GM21619 (cell line): Measurements from ENCODE around the gene COX6A1.
A peak's percentile ranks its signal among the peaks of the same experiment; 100 is the strongest.

Experiments
- ATAC-seq: cut with Tn5 transposase; IDR thresholded peaks from one replicate; pipeline ENCODE4 v1.9.1; 2021; ENCODE audit not compliant: unreplicated experiment

Gene COX6A1

DNA sequence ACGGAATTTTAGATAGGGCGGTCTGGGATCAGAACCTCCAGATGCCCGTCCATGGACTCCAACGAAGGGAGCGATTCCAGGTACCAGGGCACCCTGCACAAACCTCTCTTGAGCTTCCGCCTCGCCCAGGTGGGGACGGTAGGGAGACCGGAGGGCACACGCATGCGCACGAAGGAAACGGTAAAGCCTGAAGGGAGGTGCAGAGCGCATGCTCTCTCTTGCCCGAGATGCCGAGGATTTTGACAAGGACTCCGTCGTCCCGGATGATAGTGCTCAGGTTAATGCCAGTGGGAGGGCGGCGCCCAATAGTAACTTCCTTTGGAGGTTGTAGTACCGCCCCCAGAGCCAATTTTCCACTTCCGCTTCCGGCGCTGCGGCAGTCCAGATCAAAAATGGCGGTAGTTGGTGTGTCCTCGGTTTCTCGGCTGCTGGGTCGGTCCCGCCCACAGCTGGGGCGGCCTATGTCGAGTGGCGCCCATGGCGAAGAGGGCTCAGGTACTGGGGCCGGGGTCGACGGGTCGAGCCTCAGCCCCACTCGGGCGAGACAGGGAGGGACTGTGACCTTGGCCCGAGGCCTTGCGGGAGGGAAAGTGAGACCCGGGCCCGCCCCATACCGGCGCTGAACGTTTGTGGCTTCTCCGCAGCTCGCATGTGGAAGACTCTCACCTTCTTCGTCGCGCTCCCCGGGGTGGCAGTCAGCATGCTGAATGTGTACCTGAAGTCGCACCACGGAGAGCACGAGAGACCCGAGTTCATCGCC is at the start of gene COX6A1:
Gene COX6A1 (plus strand): TSS at position 379 of the 760 bp plus-strand sequence. CDS start 14 bp downstream, at position 393.
- peak; percentile 94 for ATAC-seq

DNA sequence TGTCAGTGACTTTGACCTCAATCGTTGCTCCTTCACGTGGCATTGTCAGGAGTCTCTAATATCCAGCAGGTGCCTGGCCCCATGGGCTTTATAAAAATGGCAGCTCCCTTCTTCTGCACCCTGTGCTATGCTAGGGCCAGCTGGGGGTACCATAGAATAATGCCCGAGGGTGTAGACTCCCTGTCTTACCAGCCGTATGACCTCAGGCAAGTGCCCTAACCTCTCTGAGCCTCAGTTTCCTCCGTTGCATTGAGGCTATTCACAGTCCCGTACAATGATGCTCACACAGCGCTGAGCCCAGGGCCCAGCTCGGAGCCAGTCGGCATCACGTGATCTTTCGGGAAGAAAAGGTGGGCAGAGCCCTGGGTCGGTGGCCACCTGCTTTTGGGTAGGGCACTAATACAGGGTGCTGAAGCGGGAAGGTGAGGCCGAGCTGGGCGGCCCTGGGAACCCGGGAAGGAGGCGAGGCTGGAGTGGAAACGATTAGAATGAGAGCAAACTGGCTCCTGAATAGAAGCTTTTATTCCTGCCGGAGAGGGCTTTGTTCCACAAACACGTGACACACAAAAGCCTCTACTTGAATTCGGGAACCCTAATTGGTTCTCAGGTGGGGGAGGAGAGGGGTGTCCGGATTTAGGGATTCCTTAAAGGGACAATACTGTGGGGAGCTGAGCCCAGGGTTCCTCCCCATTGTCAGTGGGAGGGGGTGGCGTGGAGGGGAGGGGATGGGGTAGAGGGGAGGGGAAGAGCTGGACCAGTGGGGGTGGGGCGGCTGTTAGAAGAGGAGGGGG is 49.0 kb upstream of the COX6A1 start:
- no peak for ATAC-seq

DNA sequence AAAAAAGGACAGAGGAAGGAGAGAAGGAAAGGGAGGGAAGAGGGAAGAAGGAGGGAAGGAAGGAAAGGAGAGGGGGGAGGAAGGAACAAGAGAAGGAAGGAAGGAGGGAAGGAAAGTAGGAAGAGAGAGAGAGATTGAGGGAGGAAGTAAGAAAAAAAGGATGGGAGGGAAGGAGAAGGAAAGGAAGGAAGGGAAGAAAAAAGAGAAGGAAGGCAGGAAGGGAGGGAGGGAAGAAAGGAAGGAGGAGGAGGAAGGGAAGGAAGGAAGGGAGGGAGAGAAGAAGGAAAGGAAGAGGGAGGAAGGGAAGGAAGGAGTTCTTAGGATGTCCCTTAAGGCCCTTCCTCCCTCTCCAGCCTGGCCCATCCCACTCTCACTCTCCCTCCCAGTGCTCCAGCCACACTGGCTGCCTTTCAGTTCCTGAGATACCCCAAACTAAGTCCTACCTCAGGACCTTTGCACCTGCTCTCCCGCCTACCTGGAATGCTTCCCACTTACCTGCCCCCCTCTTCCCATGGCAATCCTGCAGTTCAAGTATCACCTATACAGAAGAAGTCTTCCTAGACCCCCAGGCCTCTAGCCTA is 47.3 kb upstream of the COX6A1 start:
- no peak for ATAC-seq

DNA sequence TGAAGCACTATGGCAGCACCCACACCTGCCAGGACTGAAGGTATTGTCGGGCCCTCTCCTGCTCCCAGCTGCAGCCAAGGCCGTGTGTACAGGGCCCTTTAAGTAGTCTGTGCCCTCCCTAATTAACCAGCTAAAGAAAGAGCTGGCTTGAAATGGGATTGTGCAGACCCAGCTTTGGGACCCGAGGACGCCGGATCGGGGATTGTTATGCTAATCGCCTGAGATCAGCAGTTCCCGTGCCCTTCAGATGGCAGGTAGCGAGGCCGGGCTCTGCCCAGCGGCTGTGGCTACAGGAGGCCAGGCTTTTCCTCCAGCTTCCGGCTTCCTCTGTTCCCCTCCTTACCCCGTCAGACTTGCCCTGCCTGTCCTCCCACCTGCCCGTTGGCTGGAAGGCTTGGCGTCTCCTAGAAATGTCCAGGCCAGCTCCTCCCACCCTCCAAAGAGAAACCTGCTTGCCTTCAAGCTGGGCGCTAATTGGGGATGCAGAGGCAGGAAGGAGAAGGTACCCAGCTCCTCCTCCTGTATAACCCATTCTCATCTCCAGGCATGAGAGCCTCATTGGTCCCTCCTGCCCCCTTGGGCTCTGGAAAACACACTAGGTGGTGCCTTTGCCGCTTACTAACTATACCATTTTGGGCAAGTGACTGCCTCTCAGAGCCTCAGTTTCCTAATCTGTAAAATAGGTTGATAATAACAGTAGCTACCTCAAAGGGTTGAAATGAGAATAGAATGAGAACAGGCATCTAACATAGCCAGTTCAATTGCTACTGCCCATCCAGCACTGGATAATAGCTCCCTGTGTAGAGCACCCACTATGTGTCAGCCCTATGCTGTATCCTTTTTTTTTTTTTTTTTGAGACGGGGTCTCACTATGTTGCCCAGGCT is 43.2 kb upstream of the COX6A1 start:
- no peak for ATAC-seq

DNA sequence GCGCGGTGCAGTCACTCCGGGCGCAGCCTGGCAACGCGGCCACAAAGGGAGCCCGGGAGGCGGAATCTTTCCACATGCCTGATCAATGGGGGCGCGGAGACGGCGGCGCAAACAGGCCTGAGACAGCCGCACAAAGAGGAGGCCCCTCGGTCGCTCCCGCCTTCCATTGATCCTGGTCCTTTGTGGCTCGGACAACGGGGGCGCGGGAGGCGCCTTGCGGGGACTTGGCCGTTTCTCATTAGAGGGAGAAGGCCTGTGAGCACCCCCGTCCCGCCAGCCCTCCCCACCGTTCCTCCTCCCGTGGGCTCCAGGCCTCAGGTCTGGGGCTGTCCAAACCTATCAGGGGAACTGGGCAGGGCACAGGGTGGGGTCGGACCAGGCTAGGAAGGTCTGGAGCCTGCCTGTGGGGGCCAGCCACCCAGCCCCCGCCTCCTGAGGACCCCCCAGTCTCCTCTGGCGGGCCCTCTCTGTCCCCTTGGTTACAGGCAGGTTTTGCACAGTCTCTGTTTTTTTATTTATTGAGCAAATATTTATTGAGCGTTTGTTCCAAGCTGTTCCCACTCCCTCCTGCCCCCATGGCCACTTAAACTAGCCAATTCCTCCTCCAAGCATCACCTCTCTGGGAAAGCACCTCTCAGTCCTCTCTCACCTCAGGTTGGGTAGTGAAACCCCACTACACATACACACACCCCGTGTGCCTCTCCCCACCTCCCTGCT is 39.9 kb upstream of the COX6A1 start:
- no peak for ATAC-seq

DNA sequence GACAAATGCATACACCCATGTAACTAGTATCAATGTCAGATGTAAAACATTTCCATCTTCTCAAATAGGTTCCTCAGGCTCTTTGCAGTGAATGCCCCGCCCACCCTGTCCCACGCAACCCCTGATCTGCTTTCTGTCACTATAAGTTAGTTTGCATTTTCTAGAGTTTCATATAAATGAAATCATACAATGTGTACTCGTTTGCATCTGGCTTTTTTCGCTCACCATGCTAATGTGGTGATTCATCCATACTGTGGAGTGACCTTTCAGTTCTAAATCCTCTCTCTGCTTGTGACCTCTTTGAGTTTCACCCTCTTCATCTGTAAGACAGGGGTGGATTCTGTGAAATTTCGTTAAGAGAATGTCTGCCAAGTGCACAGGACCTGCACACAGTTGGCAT is 38.4 kb upstream of the COX6A1 start:
- no peak for ATAC-seq

DNA sequence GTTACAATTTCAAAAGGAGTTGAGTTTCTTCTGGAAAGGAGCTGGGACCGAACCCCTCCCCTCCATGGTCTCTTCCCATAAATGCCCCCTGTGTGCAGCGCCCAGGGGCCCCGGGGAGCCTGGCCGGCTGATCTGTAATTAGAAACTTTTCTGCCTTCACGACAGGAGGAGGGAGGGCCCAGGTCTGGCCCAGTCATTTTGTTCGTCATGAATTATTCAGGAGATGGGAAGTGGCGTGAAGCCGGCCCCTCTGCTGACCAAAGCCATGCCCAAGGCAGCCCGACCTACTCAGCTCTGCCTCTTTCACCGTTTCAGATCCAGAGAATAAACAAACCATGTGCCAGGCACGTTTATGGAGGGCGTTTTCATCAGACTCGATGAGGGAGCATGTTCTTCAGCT is 35.7 kb upstream of the COX6A1 start:
- ATAC-seq: no peak

DNA sequence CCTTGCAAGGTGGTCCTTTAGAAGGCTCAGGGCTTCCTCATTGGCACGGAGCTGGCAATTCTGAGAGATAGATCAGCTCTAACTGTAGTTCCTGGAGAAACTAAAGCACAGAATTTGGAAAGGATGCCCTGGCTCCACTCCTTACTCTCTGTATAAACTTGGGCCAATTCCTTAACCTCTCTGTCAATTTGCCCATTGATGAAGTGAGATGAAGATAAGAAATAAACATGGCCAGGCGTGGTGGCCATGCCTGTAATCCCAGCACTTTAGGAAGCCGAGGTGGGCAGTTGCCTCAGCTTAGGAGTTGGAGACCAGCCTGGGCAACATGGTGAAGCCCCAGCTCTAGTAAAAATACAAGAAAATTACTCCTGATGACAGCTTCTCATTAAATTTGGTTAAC is 34.0 kb upstream of the COX6A1 start:
- no peak for ATAC-seq

DNA sequence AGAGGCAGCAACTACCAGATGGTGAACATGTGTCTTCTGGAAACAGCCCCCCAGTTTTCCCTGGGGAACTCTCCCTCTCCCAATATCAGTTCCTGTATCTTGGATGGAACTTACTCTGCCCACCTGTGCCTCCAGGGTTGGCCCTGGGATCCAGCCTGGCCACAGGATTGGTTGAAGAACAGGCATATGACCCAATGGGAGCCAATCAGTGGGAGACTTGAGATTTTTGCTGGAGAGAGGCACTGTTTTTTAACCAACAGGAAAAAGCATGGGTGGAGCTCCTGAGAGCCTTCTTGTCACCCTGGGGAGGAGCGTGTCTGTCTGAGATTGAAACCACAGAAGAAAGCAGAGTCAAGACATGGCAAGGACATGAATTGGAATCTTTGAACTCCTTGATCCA is 33.6 kb upstream of the COX6A1 start:
- no peak for ATAC-seq

DNA sequence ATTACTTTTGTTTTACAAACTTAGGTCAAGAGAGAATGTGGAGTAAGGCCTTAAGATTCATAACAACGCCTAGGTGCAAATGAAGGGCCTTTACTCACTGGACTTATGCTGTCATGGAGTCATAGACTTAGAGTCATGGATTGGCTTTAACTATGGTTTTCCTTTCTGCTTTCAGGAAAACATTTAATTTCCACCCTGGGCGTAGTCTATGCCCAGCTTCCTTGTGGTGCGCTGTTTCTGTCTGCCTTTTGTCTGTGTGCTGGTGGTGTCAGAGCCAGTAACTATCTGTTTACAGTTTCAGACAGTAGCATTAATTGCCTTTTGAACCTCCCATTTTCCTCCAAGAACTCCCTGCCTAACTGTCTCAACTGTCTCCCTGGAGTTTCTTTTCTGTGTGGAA is 31.8 kb upstream of the COX6A1 start:
- ATAC-seq: no peak

DNA sequence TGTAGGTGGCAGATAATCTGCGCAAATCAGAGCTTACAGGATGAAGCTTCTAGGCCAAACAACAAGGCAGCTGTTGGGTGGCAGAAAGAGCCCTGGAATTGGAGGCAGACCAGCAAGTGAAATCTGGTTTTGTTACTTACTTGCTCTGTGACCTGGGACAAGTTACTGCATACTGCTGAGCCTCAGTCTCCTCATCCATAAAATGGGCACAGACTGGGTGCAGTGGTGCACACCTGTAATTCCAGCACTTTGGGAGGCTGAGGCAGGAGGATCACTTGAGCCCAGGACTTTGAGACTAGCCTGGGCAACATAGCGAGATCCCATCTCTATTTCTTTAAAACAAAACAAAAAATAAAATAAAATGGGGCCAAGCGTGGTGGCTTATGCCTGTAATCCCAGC is 31.4 kb upstream of the COX6A1 start:
- ATAC-seq: no peak

DNA sequence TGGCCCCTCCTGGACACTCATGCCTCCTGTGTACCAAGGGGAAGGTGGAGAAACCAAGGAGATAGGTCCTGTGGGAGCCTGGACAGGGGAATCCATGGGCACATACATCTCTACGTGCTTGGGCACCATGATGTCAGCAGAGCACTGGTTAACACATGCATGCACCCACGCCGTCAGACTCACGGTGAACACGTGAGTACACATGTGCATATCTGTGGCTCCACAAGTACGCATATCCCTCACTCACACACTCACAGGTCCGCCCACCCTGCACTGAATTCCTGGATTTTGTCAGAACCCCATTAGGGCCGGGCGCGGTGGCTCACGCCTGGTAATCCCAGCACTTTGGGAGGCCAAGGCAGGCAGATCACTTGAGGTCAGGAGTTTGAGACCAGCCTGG is 29.1 kb upstream of the COX6A1 start:
- no peak for ATAC-seq

DNA sequence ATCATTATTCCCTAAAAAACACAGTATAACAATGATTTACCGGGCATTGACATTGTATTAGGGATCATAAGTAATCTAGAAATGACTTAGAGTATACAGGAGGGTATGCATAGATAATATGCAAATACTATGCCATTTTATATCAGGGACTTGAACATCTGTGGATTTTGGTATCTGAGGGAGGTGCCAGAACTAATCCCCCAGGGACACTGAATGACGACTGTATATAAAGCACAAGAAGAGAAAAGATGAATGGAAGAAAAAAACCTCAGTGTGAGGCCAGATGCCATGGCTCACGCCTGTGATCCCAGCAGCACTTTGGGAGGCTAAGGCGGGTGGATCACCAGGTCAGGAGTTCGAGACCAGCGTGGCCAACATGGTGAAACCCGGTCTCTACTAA is 25.5 kb upstream of the COX6A1 start:
- ATAC-seq: no peak

DNA sequence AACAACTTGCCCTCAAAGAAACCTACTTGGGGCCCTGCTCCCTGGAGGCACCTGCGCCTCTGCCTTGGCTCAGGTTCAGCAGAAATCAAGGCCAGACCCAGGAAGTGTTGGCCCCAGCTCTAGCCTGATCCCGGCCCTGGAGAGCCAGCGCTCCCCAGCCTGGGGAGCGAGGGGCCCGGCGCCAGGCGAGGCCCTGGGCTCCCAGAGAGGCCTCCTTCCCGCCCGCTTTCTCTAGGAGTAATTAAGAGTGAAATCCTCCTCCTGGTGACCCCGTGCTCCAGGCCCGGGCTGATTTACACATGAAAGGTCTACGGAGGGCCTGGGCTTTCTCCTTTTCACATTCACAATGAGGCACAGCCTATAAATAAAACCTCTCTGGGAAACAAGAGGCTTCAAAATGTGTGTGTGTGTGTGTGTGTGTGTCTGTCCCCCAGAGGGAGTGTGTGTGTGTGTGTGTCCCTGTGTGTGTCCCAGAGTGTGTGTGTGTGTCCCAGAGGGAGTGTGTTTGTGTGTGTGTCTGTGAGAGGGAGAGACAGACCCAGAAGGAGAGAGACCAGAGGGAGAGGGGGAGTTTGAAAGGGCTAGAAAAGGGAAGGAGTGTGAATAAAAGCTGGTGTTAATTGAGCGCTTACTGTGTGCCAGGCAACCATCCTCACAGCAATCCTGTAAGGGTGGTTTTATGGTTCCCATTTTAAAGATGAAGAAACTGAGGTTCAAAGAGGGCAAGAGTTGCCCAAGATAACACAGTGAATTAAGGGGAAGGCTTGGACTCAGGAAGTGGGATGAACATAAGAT is 23.8 kb upstream of the COX6A1 start:
- ATAC-seq: no peak

DNA sequence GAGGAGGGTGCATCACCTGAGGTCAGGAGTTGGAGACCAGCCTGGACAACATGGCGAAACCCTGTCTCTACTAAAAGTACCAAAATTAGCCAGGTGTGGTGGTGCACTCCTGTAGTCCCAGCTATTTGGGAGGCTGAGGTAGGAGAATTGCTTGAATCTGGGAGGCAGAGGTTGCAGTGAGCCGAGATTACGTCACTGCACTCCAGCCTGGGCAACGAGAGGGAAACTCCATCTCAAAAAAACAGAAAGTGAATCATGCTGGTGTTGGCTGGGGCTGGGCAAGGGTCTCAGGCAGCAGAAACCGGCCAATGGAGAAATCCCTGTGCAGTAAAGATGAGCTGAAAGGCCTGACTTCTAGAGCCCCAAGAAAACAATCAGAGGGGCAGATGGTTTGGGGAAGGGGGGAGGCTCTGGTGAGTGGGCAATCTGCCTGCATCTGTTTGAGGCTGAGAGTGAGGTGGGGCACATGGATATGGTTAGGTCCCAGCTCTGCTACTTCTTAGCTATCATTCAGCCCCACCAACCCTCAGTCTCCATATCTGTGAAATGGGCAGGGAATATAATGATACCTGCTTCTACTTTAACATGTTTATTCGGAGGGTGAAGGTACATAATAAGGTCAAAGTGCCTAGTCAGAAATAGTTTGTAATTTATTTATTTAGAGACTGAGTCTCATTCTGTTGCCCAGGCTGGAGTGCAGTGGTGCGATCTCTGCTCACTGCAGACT is 21.3 kb upstream of the COX6A1 start:
- ATAC-seq: no peak

DNA sequence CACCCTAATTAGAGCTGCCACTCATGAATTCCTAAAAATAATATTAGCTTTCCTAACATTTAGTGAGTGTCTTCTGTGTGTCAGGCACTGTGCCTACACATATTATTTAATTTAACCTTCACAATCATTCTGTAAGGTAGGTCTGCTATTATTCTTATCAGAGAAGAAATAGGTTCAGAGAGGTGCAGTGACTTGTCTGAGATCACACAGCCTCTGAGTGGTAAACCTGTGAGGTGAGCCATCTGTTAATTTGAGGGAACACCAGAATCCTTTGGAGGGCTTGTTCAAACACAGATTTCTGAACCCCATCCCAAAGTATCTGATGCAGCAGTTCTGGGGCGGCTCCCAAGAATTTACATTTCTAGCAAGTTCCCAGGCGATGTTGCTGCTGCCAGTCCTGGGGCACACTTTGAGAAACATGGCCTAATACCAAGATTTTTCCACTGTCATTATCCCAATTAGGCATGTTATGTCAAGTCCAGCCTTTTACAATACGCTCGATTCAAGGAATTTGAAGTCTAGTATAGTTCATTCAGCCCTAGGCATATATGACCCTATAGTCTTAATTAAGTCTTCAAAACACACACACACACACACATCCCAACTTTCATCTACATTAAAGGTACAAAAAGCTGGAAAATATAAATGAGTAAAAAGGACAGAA is 19.9 kb upstream of the COX6A1 start:
- ATAC-seq: no peak

DNA sequence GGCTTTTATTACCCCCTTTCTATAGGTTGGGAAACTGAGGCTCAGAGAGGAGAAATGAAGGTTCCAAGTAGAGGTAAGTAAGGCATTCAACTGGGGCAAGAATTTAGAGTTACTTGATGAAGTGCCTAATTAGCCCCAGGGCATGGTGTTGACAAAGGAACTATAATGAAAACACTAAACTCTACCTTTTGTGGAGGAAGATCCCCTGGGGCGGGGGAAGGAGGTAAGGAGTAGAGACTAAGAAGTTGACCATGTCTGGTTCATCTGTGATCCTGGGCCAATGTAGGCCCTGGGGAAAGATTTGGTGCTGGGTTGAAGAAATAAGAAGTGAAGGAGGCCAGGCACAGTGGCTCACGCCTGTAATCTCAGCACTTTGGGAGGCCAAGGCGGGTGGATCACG is 16.2 kb upstream of the COX6A1 start:
- no peak for ATAC-seq

DNA sequence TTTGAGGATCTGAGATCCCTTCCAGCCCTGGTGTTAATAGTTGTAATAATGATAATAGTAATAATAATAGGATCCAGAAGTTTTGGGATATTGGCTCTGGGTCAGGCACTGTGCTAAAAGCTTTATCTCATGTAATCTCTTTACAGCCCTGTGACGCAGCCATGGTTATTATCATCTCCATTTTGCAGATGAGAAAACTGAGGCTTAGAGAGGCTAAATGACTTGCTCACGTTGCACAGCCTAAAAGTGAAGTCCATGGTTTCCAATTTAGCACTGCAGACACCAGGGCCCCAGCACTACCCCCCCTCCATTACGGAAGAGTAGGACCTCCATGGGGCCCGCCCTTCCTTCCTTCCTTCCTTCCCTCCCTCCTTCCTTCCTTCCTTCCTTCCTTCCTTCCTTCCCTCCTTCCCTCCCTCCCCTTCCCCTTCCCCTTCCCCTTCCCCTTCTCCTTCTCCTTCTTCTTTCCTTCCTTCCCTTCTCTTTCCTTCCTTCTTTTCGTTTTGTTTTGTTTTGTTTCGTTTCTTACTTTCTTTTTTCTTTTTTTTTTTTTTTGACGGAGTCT is 14.9 kb upstream of the COX6A1 start:
- ATAC-seq: no peak
